MCF 10A (cell line): ENCODE measurements around the gene DNAJC30. TPM values are rescaled to one million over a fixed set of nuclear protein-coding genes. Genes with fewer than 3 reads are reported as not detected.

Source experiments
- BruUV-seq: library from RNA; stranded (reverse); fragments of 400-500 nt; replicated peaks from 2 replicates; lab custom pipeline; 2021; lab: Mats Ljungman, UMichigan
- CTCF ChIA-PET: fragments of 300-600 bp; sonication (Branson Sonifier 250); formaldehyde crosslinking; extraction: SDS; loops from one replicate; lab custom pipeline; 2021; ENCODE audit warnings: antibody characterized with exemption, inconsistent platforms; lab: Yijun Ruan, JAX
- POLR2A ChIA-PET: fragments of 300-600, 350-650 bp; sonication (Branson Sonifier 250); formaldehyde crosslinking; extraction: SDS; loops from one replicate; lab custom pipeline; 2020; ENCODE audit warnings: antibody characterized with exemption, inconsistent platforms; lab: Yijun Ruan, JAX
- DNase-seq: peaks from one replicate; pipeline ENCODE4 v3.0.0-alpha.2; 2018; ENCODE audit not compliant: unreplicated experiment
- H3K27ac Mint-ChIP-seq: one replicate; pipeline ENCODE4 v1.8.0; 2022; ENCODE audit warnings: mild to moderate bottlenecking, low read depth, mixed read lengths; ENCODE audit not compliant: unreplicated experiment
- H3K27me3 Mint-ChIP-seq: one replicate; pipeline ENCODE4 v1.8.0; 2022; ENCODE audit warnings: mixed read lengths; ENCODE audit not compliant: insufficient read depth, unreplicated experiment
- H3K36me3 Mint-ChIP-seq: one replicate; pipeline ENCODE4 v1.8.0; 2022; ENCODE audit warnings: mild to moderate bottlenecking, moderate library complexity, mixed read lengths; ENCODE audit not compliant: insufficient read depth, unreplicated experiment
- H3K4me1 Mint-ChIP-seq: one replicate; pipeline ENCODE4 v1.8.0; 2022; ENCODE audit warnings: mixed read lengths; ENCODE audit not compliant: insufficient read depth, unreplicated experiment
- H3K4me3 Mint-ChIP-seq: one replicate; pipeline ENCODE4 v1.8.0; 2022; ENCODE audit warnings: mild to moderate bottlenecking, moderate library complexity, mixed read lengths; ENCODE audit not compliant: unreplicated experiment
- H3K9me3 Mint-ChIP-seq: one replicate; pipeline ENCODE4 v1.8.0; 2022; ENCODE audit warnings: mixed read lengths; ENCODE audit not compliant: unreplicated experiment
- intact Hi-C: fragments of 100-400 bp; cut with micrococcal nuclease; formaldehyde crosslinking; loops from 2 replicates; pipeline ENCODE4 v1.14.1; 2022
- total RNA-seq: library from RNA; stranded (reverse); gene quantifications from 2 replicates; pipeline ENCODE4 v1.2.3, GENCODE V29; 2022
- TF ChIP-seq, protein P1 (sequence below): fragments of 200-600 bp; IDR thresholded peaks from one replicate; pipeline ENCODE4 v1.8.0; 2022; ENCODE audit warnings: antibody characterized with exemption, mild to moderate bottlenecking; ENCODE audit not compliant: unreplicated experiment

DNAJC30 gene
- total RNA-seq, 1 experiment from 2014 or later, result 11.4 TPM

DNA sequence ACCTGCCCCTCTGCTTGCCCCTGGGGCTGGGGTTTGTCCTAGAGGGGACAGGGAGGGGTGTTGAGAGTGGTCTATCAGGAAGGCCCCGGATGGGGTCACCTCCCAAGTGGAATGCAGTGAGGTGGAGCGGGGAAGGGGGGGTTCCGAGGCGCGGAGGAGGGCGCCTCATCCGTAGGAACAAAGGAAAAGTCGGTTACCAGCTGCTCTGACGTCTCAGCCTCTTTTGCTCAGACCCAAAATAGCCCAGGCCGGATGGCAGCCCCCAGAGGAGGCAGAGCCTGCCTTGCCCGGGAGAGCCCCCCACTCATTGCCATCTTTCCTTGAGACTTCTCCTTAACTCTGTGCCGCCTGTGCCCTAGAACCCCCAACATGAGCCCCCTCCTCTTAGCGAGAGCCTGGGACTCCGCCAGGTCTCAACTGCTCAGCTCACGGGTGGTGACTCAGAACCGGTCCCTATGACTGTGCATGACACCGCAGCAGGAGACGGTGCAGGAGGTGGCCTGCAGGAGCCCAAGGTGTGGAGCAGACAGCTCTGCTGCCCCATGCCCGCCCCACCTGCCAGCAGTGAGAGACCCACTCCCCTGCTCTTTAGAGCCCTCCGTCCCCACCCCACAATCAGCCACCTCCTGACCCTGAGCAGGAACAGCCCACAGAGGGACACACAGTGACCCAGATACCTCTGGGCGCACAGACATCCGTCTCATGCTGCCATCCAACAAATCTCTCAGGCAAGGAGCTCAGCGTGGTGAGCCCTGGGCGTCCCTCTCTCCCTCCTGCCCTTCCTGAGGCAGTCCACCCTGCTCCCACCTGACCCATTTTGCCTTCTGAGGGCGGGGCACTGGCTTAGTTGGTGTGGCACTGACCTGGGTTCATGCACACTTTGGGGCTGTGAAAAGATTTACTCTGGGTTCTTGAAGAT lies 23.1 kb upstream of the DNAJC30 start:
- TF ChIP-seq, protein P1, sequence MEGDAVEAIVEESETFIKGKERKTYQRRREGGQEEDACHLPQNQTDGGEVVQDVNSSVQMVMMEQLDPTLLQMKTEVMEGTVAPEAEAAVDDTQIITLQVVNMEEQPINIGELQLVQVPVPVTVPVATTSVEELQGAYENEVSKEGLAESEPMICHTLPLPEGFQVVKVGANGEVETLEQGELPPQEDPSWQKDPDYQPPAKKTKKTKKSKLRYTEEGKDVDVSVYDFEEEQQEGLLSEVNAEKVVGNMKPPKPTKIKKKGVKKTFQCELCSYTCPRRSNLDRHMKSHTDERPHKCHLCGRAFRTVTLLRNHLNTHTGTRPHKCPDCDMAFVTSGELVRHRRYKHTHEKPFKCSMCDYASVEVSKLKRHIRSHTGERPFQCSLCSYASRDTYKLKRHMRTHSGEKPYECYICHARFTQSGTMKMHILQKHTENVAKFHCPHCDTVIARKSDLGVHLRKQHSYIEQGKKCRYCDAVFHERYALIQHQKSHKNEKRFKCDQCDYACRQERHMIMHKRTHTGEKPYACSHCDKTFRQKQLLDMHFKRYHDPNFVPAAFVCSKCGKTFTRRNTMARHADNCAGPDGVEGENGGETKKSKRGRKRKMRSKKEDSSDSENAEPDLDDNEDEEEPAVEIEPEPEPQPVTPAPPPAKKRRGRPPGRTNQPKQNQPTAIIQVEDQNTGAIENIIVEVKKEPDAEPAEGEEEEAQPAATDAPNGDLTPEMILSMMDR, result no peak
- peak overlapping the region; percentile 33 for H3K4me3 Mint-ChIP-seq
- peaks cover 34% of the 10 kb centered on the region for H3K36me3 Mint-ChIP-seq
- peak; percentile 74 for DNase-seq
- intact Hi-C loops, result no loop called here
- BruUV-seq, result no TSS peak
- H3K27ac Mint-ChIP-seq, result no peak overlapping the region
- POLR2A ChIA-PET, result interaction anchor here (0.8 to 2.4 kb wide), 5 partner anchors 9 to 26 kb away, joined by 3 to 18 read pairs (median 5); partner anchors contain the start of genes BUD23 and DNAJC30
- H3K27me3 Mint-ChIP-seq, result no peaks in the 10 kb centered on the region
- CTCF ChIA-PET, result interaction anchor here (0.6 to 1.9 kb wide), 9 partner anchors 8 to 160 kb away, joined by 3 to 5 read pairs (median 3); no protein-coding TSS in a partner anchor
- peaks cover 20% of the 10 kb centered on the region for H3K4me1 Mint-ChIP-seq
- no peaks in the 10 kb centered on the region for H3K9me3 Mint-ChIP-seq

DNA sequence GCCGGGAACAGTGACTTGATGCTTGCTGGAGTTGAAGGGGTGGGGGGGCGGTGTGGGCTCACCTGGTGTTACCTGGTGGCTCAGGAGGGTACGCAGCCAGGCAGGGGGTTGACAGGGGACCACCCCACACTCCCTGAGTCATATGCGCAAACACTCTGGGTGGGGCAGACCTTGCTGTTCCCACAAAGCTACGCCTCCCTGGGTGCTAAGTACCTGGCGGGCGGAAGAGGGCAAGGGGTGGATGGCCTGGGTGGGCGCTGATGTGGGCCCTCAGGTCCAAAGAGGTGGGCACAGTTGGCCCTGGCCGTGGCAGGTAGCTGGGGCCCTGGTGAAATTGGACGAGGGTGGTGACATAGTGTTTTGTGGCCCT lies 22.3 kb upstream of the DNAJC30 start:
- TF ChIP-seq, protein P1, result no peak
- CTCF ChIA-PET, result interaction anchor here (0.6 to 1.9 kb wide), 5 partner anchors 9 to 114 kb away, joined by 3 to 5 read pairs (median 3); no protein-coding TSS in a partner anchor
- intact Hi-C loops, result no loop called here
- H3K9me3 Mint-ChIP-seq, result no peaks in the 10 kb centered on the region
- H3K27ac Mint-ChIP-seq, result peak overlapping the region; percentile 13
- no TSS peak for BruUV-seq
- H3K4me1 Mint-ChIP-seq, result peaks cover 20% of the 10 kb centered on the region
- peaks cover 40% of the 10 kb centered on the region for H3K36me3 Mint-ChIP-seq
- no peak overlapping the region for H3K4me3 Mint-ChIP-seq
- peak; percentile 13 for DNase-seq
- no peaks in the 10 kb centered on the region for H3K27me3 Mint-ChIP-seq
- POLR2A ChIA-PET, result interaction anchor here (1.0 to 2.4 kb wide), 4 partner anchors 10 to 25 kb away, joined by 3 to 18 read pairs (median 4); partner anchors contain the start of genes BUD23 and DNAJC30

DNA sequence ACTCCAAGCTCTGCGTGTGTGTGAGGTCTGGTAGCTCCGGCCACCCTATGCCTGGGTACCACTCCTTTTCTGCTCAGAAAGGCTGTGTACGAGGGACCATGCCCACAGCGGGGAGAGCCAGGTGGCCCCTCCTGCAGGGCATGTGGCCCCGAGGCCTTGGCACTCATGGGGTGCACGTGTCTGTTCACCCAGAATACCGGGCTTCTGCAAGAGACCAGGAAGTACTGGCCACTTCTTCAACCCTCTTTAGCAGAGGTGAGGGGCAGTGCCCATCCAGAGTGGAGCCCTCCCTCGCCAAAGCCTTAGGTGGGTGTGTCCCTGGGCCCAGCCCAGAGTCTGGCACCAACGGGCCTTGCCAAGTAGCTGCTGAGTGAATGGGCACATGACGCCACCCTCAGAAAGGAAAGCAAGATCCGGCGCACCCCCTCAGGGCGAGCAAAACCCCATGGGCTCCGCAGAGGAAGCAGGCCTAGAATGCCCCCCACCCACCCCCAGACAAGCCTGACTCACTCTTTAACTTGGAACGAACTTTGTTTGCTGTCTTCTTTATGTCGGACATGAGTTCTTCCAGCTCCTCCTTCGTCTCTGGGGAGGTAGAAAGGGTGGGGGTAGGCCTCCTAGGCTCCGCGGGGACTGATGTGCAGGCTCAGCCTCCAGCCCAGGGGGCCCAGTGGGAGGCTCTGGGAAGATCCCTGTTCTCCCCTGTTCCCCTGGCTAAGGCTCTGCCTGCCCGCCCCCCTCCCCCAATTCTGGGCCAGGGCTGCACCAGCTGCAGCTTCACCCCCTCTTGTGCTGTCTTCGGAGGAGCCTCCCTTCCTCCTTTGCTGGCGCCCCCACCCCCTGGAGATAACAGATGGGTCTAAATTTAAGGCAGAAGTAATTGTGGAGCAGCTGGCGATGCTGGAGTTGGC lies 21.6 kb upstream of the DNAJC30 start:
- H3K36me3 Mint-ChIP-seq, result peaks cover 46% of the 10 kb centered on the region
- CTCF ChIA-PET, result interaction anchor here (0.6 to 1.9 kb wide), 6 partner anchors 9 to 114 kb away, joined by 3 to 5 read pairs (median 3); no protein-coding TSS in a partner anchor

More for the DNA sequence above, 21.6 kb upstream of the DNAJC30 start:
- peak overlapping the region; percentile 13 for H3K27ac Mint-ChIP-seq
- H3K4me1 Mint-ChIP-seq, result peaks cover 20% of the 10 kb centered on the region
- TF ChIP-seq, protein P1, result no peak
- H3K27me3 Mint-ChIP-seq, result no peaks in the 10 kb centered on the region
- no peak overlapping the region for H3K4me3 Mint-ChIP-seq
- POLR2A ChIA-PET, result interaction anchor here (0.8 to 2.4 kb wide), 5 partner anchors 11 to 98 kb away, joined by 3 to 18 read pairs (median 3); partner anchors contain the start of genes BUD23 and DNAJC30
- peak; percentile 87 for DNase-seq
- intact Hi-C loops, result no loop called here
- H3K9me3 Mint-ChIP-seq, result no peaks in the 10 kb centered on the region
- no TSS peak for BruUV-seq
